Hepatocyte (in vitro differentiated cells): ENCODE results near the gene AUTS2. TPM values are rescaled to one million over a fixed set of nuclear protein-coding genes. Genes with fewer than 3 reads are reported as not detected.

ENCODE experiments used
- DNase-seq: peaks from one replicate; pipeline ENCODE4 v3.0.0-alpha.2; 2016; ENCODE audit warnings: low spot score
- H2AFZ ChIP-seq: fragments of 200-600 bp; sonication (generic); 2 replicates; pipeline ENCODE4 v1.6.0; 2016; ENCODE audit warnings: antibody characterized with exemption, mild to moderate bottlenecking
- H3K27ac ChIP-seq: fragments of 200-600 bp; sonication (generic); 2 replicates; pipeline ENCODE4 v1.5.1; 2016; ENCODE audit warnings: mild to moderate bottlenecking
- H3K27me3 ChIP-seq: fragments of 200-600 bp; sonication (generic); 2 replicates; pipeline ENCODE4 v1.6.1; 2016
- H3K36me3 ChIP-seq: fragments of 200-600 bp; sonication (generic); replicated peaks from 2 replicates; pipeline ENCODE4 v1.5.1; 2016; ENCODE audit warnings: low read depth; ENCODE audit not compliant: insufficient read depth
- H3K4me1 ChIP-seq: fragments of 200-600 bp; sonication (generic); 2 replicates; pipeline ENCODE4 v1.5.1; 2016; ENCODE audit warnings: mild to moderate bottlenecking, moderate library complexity; ENCODE audit not compliant: insufficient read depth
- H3K4me2 ChIP-seq: fragments of 200-600 bp; sonication (generic); 2 replicates; pipeline ENCODE4 v1.6.0; 2016
- H3K4me3 ChIP-seq: fragments of 200-600 bp; sonication (generic); 2 replicates; pipeline ENCODE4 v1.5.1; 2016; ENCODE audit warnings: mild to moderate bottlenecking
- H3K79me2 ChIP-seq: fragments of 200-600 bp; sonication (generic); 2 replicates; pipeline ENCODE4 v1.6.0; 2017; ENCODE audit warnings: mild to moderate bottlenecking
- H3K9me2 ChIP-seq: fragments of 200-600 bp; sonication (generic); replicated peaks from 2 replicates; pipeline ENCODE4 v1.6.0; 2017; ENCODE audit warnings: mild to moderate bottlenecking; ENCODE audit not compliant: insufficient read depth
- H3K9me3 ChIP-seq: fragments of 200-600 bp; sonication (generic); 2 replicates; pipeline ENCODE4 v1.5.1; 2016; ENCODE audit warnings: low read depth, mild to moderate bottlenecking
- H4K20me1 ChIP-seq: fragments of 200-600 bp; sonication (generic); 2 replicates; pipeline ENCODE4 v1.6.0; 2016; ENCODE audit warnings: mild to moderate bottlenecking; ENCODE audit not compliant: insufficient read depth, poor library complexity, severe bottlenecking
- EZH2 ChIP-seq: fragments of 200-600 bp; sonication (generic); IDR thresholded peaks from 2 replicates; pipeline ENCODE4 v1.6.1; 2016; ENCODE audit warnings: antibody characterized with exemption, mild to moderate bottlenecking, borderline replicate concordance
- EZH2phosphoT487 ChIP-seq: fragments of 200-600 bp; sonication (generic); IDR thresholded peaks from one replicate; pipeline ENCODE4 v1.6.1; 2018; ENCODE audit warnings: antibody characterized with exemption, mild to moderate bottlenecking, low read depth, moderate library complexity; ENCODE audit not compliant: unreplicated experiment, severe bottlenecking
- WGBS: methylation state at CpG from one replicate; pipeline ENCODE4 v1.1.6; 2016; ENCODE audit warnings: low lambda C conversion rate; ENCODE audit errors: missing lambda C conversion rate; 5-methylcytosine and 5-hydroxymethylcytosine counted together
- polyA plus RNA-seq: library from polyadenylated mRNA; unstranded; fragments of >200 nt; fragmentation: Nextera tagmentation; extraction: Ambion mirVana; gene quantifications from 2 replicates; pipeline ENCODE4 v1.2.1, GENCODE V29; 2016
- total RNA-seq: library from RNA; depleted of rRNA; stranded (reverse); fragments of >200 nt; gene quantifications from 2 replicates; pipeline ENCODE4 v1.2.3, GENCODE V29; 2014
- TF ChIP-seq, protein P1 (sequence below): fragments of 200-600 bp; sonication (generic); IDR thresholded peaks from 2 replicates; pipeline ENCODE4 v1.5.1; 2016; ENCODE audit warnings: antibody characterized with exemption, mild to moderate bottlenecking; ENCODE audit not compliant: poor library complexity

Gene AUTS2
- total and polyA plus RNA-seq, 2 experiments from 2014 or later = 34.4 to 40.9 TPM

GRCh38 chr7:70771451-70771850 lies 1173.2 kb downstream of the AUTS2 start:
- Histone ChIP-seq H3K4me2 (no peak overlapping the region), H3K36me3 (no peaks in the 10 kb centered on the region), H3K27ac (no peak overlapping the region), H3K4me1 (no peaks in the 10 kb centered on the region), H3K9me2 (no peaks in the 10 kb centered on the region), H2AFZ (no peak overlapping the region), H3K79me2 (no peaks in the 10 kb centered on the region), H4K20me1 (no peaks in the 10 kb centered on the region), H3K4me3 (no peak overlapping the region), H3K9me3 (no peaks in the 10 kb centered on the region), H3K27me3 (no peaks in the 10 kb centered on the region)
- DNase-seq = no peak
- 84% methylated on average over 10 of the region's 10 CpGs for WGBS
- TF ChIP-seq, protein P1, sequence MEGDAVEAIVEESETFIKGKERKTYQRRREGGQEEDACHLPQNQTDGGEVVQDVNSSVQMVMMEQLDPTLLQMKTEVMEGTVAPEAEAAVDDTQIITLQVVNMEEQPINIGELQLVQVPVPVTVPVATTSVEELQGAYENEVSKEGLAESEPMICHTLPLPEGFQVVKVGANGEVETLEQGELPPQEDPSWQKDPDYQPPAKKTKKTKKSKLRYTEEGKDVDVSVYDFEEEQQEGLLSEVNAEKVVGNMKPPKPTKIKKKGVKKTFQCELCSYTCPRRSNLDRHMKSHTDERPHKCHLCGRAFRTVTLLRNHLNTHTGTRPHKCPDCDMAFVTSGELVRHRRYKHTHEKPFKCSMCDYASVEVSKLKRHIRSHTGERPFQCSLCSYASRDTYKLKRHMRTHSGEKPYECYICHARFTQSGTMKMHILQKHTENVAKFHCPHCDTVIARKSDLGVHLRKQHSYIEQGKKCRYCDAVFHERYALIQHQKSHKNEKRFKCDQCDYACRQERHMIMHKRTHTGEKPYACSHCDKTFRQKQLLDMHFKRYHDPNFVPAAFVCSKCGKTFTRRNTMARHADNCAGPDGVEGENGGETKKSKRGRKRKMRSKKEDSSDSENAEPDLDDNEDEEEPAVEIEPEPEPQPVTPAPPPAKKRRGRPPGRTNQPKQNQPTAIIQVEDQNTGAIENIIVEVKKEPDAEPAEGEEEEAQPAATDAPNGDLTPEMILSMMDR = no peak
- TF ChIP-seq EZH2 = no peak
- no peak for TF ChIP-seq EZH2phosphoT487

GRCh38 chr7:70772891-70773290 lies 1174.6 kb downstream of the AUTS2 start:
- no peaks in the 10 kb centered on the region for H3K36me3 ChIP-seq
- H3K9me3 ChIP-seq = no peaks in the 10 kb centered on the region
- no peak overlapping the region for H3K4me3 ChIP-seq
- no peaks in the 10 kb centered on the region for H3K79me2 ChIP-seq
- no peaks in the 10 kb centered on the region for H3K4me1 ChIP-seq
- no peaks in the 10 kb centered on the region for H3K27me3 ChIP-seq
- TF ChIP-seq, protein P1 = no peak
- TF ChIP-seq EZH2phosphoT487 (no peak), EZH2 (no peak)
- no peak overlapping the region for H3K4me2 ChIP-seq
- no peak overlapping the region for H3K27ac ChIP-seq
- no peaks in the 10 kb centered on the region for H3K9me2 ChIP-seq
- no peak for DNase-seq
- H2AFZ ChIP-seq = no peak overlapping the region
- no peaks in the 10 kb centered on the region for H4K20me1 ChIP-seq
- 89% methylated on average over 4 of the region's 4 CpGs for WGBS

DNA sequence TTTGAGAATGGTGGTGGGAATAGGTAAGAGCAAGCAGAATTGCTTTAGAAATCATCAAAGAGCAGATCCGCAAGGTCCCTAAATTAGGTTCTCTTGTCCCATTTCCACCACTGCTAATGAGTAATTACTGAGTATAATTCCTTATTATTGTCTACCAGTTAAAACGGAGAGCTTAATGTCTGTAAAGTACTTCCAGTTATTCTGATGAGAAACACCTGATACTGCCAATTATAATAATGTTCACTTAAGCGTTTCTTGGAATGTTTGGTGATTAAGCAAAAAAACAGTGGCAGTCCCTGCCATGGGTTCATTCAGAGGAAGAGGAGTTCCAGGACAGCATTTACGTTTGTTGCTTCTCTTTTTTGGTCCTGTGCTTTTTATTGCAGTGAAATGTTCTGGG lies 1175.1 kb downstream of the AUTS2 start:
- Histone ChIP-seq H3K4me3 (no peak overlapping the region), H2AFZ (no peak overlapping the region), H3K4me2 (no peak overlapping the region), H4K20me1 (no peaks in the 10 kb centered on the region), H3K79me2 (no peaks in the 10 kb centered on the region), H3K4me1 (no peaks in the 10 kb centered on the region), H3K27ac (no peak overlapping the region), H3K36me3 (no peaks in the 10 kb centered on the region), H3K27me3 (no peaks in the 10 kb centered on the region), H3K9me2 (no peaks in the 10 kb centered on the region), H3K9me3 (no peaks in the 10 kb centered on the region)
- no peak for TF ChIP-seq EZH2
- no peak for TF ChIP-seq EZH2phosphoT487
- TF ChIP-seq, protein P1 = no peak
- no peak for DNase-seq
- WGBS = 77% methylated on average over 4 of the region's 4 CpGs
